Chondrocyte (in vitro differentiated cells): ENCODE data around the gene ICA1L. TPM values are rescaled to one million over a fixed set of nuclear protein-coding genes. Genes with fewer than 3 reads are reported as not detected.
"Not testable (repeated sequence)": the region's sequence is repeated elsewhere in the genome, so short reads cannot be mapped to it uniquely, and the experiment has no call there.

Source experiments
- DNase-seq: peaks from one replicate; pipeline ENCODE4 v3.0.0; 2021; ENCODE audit warnings: mixed read lengths, low spot score
- H3K27ac Mint-ChIP-seq: one replicate; pipeline ENCODE4 v1.8.0; 2021; ENCODE audit warnings: mild to moderate bottlenecking, moderate library complexity, mixed read lengths; ENCODE audit not compliant: unreplicated experiment
- H3K27me3 Mint-ChIP-seq: 2 replicates; pipeline ENCODE4 v1.8.0; 2021; ENCODE audit warnings: low read depth, mixed read lengths
- H3K36me3 Mint-ChIP-seq: 2 replicates; pipeline ENCODE4 v1.8.0; 2021; ENCODE audit warnings: low read depth, mixed read lengths
- H3K4me1 Mint-ChIP-seq: 2 replicates; pipeline ENCODE4 v1.8.0; 2021; ENCODE audit warnings: low read depth, mild to moderate bottlenecking, mixed read lengths
- H3K4me3 Mint-ChIP-seq: one replicate; pipeline ENCODE4 v1.8.0; 2021; ENCODE audit warnings: mild to moderate bottlenecking, moderate library complexity, mixed read lengths; ENCODE audit not compliant: unreplicated experiment
- H3K9me3 Mint-ChIP-seq: 2 replicates; pipeline ENCODE4 v1.8.0; 2021; ENCODE audit warnings: low read depth, mixed read lengths
- total RNA-seq: library from RNA; stranded (reverse); gene quantifications from 3 replicates; pipeline ENCODE4 v1.2.1, GENCODE V29; 2021
- TF ChIP-seq, protein P1 (sequence below): fragments of 200-600 bp; sonication (generic); IDR thresholded peaks from 2 replicates; pipeline ENCODE4 v1.5.0; 2021; ENCODE audit warnings: antibody characterized with exemption, mild to moderate bottlenecking, moderate library complexity

ICA1L gene
- total RNA-seq, 1 donor from 2014 or later = 6.6 TPM

DNA sequence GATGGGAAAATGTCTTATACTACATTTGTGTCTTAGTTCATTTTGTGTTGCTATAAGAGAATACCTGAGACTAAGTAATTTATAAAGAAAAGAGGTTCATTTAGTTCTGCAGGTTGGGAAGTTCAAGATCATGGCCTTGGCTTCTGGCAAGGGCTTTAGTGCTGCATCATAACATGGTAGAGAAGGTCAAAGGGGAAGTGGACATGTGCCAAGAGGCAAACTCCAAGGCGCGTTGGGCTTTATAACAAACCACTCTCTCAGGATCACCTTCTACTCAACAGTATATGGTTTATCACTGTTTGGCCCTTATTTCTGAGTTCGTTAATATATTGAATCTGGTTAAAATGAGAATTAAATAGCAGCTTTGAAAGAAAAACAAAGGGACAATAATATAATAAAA lies 58.2 kb downstream of the ICA1L start:
- Mint-ChIP-seq H3K27ac (no peak overlapping the region), H3K36me3 (peaks cover 11% of the 10 kb centered on the region), H3K27me3 (no peaks in the 10 kb centered on the region), H3K4me1 (peaks cover 24% of the 10 kb centered on the region), H3K4me3 (no peak overlapping the region), H3K9me3 (peaks cover 2% of the 10 kb centered on the region)
- TF ChIP-seq, protein P1, sequence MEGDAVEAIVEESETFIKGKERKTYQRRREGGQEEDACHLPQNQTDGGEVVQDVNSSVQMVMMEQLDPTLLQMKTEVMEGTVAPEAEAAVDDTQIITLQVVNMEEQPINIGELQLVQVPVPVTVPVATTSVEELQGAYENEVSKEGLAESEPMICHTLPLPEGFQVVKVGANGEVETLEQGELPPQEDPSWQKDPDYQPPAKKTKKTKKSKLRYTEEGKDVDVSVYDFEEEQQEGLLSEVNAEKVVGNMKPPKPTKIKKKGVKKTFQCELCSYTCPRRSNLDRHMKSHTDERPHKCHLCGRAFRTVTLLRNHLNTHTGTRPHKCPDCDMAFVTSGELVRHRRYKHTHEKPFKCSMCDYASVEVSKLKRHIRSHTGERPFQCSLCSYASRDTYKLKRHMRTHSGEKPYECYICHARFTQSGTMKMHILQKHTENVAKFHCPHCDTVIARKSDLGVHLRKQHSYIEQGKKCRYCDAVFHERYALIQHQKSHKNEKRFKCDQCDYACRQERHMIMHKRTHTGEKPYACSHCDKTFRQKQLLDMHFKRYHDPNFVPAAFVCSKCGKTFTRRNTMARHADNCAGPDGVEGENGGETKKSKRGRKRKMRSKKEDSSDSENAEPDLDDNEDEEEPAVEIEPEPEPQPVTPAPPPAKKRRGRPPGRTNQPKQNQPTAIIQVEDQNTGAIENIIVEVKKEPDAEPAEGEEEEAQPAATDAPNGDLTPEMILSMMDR = no peak
- no peak for DNase-seq

DNA sequence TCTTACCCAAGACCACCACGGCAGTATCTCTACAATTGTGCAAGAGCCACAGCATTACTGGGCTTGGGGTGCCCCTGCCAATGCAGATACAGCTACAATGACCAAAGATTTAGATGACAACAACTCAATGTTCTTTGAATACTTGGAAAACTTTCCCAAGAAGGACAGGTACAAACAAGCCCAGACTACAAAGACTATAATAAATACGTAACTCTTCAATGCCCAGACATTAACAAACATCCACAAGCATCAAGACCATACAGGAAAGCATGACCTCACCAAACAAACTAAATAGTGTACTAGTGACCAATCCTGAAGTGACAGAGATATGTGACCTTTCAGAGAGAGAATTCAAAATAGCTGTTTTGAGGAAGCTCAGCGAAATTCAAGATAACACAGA lies 62.8 kb downstream of the ICA1L start:
- no peaks in the 10 kb centered on the region for H3K27me3 Mint-ChIP-seq
- H3K4me3 Mint-ChIP-seq = no peak overlapping the region
- no peak for DNase-seq
- peaks cover 2% of the 10 kb centered on the region for H3K9me3 Mint-ChIP-seq
- H3K27ac Mint-ChIP-seq = no peak overlapping the region
- TF ChIP-seq, protein P1 = no peak
- H3K36me3 Mint-ChIP-seq = peaks cover 11% of the 10 kb centered on the region
- peaks cover 28% of the 10 kb centered on the region for H3K4me1 Mint-ChIP-seq

DNA sequence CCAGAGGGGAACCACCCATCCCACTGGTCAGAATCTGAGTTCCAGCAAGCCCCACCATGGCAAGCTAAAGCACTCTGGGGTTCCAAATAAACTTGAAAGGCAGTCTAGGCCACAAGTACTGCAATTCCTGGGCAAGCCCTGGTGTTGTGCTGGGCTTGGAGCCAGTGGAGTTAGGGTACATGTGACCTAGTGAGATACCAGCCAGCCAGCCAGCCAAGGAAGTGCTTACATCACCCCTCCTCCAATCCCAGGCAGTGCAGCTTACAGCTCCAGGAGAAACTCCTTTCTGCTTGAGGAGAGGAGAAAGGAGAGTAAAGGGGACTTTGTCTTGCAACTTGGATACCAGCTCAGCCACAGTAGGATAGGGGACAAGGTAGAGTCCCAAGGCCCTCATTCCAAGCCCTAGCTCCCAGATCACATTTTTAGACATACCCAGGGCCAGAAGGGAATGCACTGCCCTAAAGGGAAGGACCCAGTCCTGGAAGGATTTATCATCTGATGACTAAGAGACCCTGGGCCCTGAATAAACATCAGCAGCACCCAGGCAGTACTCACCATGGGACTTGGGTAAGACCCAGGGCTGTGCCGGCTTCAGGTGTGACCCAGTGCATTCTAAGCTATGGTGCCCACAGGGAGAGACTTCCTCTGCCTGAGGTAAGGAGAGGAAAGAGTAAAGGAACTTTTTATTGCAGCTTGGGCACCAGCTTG lies 64.0 kb downstream of the ICA1L start:
- Mint-ChIP-seq H3K36me3 (peaks cover 11% of the 10 kb centered on the region), H3K27ac (peak overlapping the region; percentile 81), H3K4me1 (peaks cover 32% of the 10 kb centered on the region)
- H3K4me3 Mint-ChIP-seq, H3K9me3 Mint-ChIP-seq, H3K27me3 Mint-ChIP-seq: not testable (repeated sequence)
- DNase-seq = peak; percentile 93

DNA sequence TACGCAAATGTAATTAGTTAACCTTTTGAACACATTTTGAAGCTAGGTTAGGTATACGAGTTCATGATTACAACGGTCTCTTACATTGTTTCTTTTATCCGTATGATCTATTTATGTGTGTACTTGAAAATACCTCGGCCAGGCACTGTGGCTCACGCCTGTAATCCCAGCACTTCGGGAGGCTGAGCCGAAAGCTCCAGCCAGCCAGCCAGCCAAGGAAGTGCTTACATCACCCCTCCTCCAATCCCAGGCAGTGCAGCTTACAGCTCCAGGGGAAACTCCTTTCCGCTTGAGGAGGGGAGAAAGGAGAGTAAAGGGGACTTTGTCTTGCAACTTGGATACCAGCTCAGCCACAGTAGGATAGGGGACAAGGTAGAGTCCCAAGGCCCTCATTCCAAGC lies 65.7 kb downstream of the ICA1L start:
- H3K27me3 Mint-ChIP-seq, DNase-seq, H3K9me3 Mint-ChIP-seq, H3K4me3 Mint-ChIP-seq, H3K36me3 Mint-ChIP-seq: not testable (repeated sequence)
- peak overlapping the region; percentile 70 for H3K27ac Mint-ChIP-seq
- peaks cover 49% of the 10 kb centered on the region for H3K4me1 Mint-ChIP-seq

- H3K36me3 Mint-ChIP-seq = peaks cover 5% of the 10 kb centered on the region
- H3K4me3 Mint-ChIP-seq = no peak overlapping the region
- TF ChIP-seq, protein P1 = no peak
- H3K27ac Mint-ChIP-seq = no peak overlapping the region
- DNase-seq = no peak
- H3K4me1 Mint-ChIP-seq = peaks cover 21% of the 10 kb centered on the region
- no peaks in the 10 kb centered on the region for H3K27me3 Mint-ChIP-seq
- peaks cover 11% of the 10 kb centered on the region for H3K9me3 Mint-ChIP-seq
These were observed 73.6 kb downstream of the ICA1L start for GRCh38 chr2:202797944-202798343.

DNA sequence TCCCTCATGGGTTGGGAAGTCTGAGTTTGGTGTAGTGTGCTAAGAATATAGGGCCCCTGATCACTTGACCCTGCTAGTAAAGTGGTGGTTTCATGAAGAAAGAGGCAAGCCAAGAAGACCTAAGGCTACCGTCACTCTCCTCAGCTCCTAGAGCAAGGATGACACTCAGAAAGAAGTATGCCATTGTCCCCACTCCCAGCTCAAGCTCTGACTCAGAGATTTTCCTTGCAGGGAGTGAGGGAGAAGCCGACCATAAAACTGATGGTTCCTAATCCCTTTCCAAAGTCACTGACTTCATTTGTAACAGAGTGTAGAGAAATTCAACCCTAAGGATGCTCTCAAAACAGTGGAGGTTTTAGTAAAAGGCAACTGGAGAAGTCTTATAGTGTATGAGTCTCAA lies 80.9 kb downstream of the ICA1L start:
- Mint-ChIP-seq H3K36me3 (peaks cover 7% of the 10 kb centered on the region), H3K9me3 (no peaks in the 10 kb centered on the region), H3K4me1 (no peaks in the 10 kb centered on the region), H3K4me3 (no peak overlapping the region), H3K27ac (no peak overlapping the region), H3K27me3 (no peaks in the 10 kb centered on the region)
- no peak for DNase-seq
- TF ChIP-seq, protein P1 = no peak
